GM12891 (cell line): ENCODE results near the gene DSTYK.

Source experiments
- PAX5 ChIP-seq: IDR thresholded peaks from 2 replicates; pipeline ENCODE4 v1.6.1; 2011; ENCODE audit warnings: low read length, moderate library complexity, mild to moderate bottlenecking; ENCODE audit not compliant: insufficient read depth, severe bottlenecking
- POLR2A ChIP-seq: IDR thresholded peaks from 2 replicates; pipeline ENCODE4 v1.6.1; 2011; ENCODE audit warnings: low read depth, low read length, control low read depth
- POLR2AphosphoS5 ChIP-seq: IDR thresholded peaks from 2 replicates; pipeline ENCODE4 v1.6.1; 2011; ENCODE audit warnings: low read depth, low read length, control low read depth
- TAF1 ChIP-seq: IDR thresholded peaks from 2 replicates; pipeline ENCODE4 v1.6.1; 2011; ENCODE audit warnings: low read depth, low read length, control low read depth

GRCh38 chr1:205109269-205109668 lies 102.2 kb downstream of the DSTYK start:
- no peak for TF ChIP-seq POLR2A
- no peak for TF ChIP-seq POLR2AphosphoS5
- TF ChIP-seq TAF1: no peak
- TF ChIP-seq PAX5: no peak
